ENCODE results near the gene FABP3. TPM values are rescaled to one million over a fixed set of nuclear protein-coding genes. Genes with fewer than 3 reads are reported as not detected.

The FABP3 gene
- total and polyA plus RNA-seq, 2 of the 4 experiments (the other 2 are of a cell fraction): 4.8 to 8.6 TPM

GRCh38 chr1:31318146-31318545 lies 54.7 kb downstream of the FABP3 start:
- no peak overlapping the region for H3K18ac ChIP-seq (ENCODE audit: low read depth, low read length)
- no peak overlapping the region for H3K56ac ChIP-seq (ENCODE audit: extremely low read depth, insufficient read depth, low read length)
- intact Hi-C loops (cut with micrococcal nuclease) (no loop called here), in situ Hi-C loops (cut with MboI; ENCODE audit: low sequenced_read_pairs) (no loop called here), dilution Hi-C loops (cut with HindIII; ENCODE audit: low sequenced_read_pairs, unreplicated experiment) (no loop called here)
- H2AK5ac ChIP-seq (ENCODE audit: low read depth, low read length): no peak overlapping the region
- POLR2A ChIA-PET (ENCODE audit: unreplicated experiment): no interaction called here
- no TSS peak for BruUV-seq (replicated peaks)
- H3K14ac ChIP-seq (replicated peaks; ENCODE audit: low read depth, low read length): no peak overlapping the region
- H2AK9ac ChIP-seq (replicated peaks; ENCODE audit: low read depth, low read length, poor library complexity): no peak overlapping the region
- no peak for DNase-seq
- H2BK15ac ChIP-seq (ENCODE audit: low read depth, low read length): no peak overlapping the region
- H4K8ac ChIP-seq (ENCODE audit: low read depth in 2 of 2, low read length in 2 of 2): no peak overlapping the region
- no peak overlapping the region for H2AFZ ChIP-seq (replicated peaks; ENCODE audit: low read length, poor library complexity)
- H3K23ac ChIP-seq (ENCODE audit: low read depth, low read length): no peak overlapping the region
- H4K5ac ChIP-seq (ENCODE audit: low read depth, low read length): no peak overlapping the region
- H2BK120ac ChIP-seq (ENCODE audit: low read depth, low read length): no peak overlapping the region
- no CpG with 5 or more reads among the region's 1 CpG for WGBS, 2 experiments (ENCODE audit: extremely low coverage in 2 of 2, insufficient read length in 1 of 2)
- no peaks in the 10 kb centered on the region for H3K9me3 ChIP-seq (ENCODE audit: control insufficient read depth, insufficient read depth, low read length)
- H2BK5ac ChIP-seq (ENCODE audit: low read depth, low read length, poor library complexity, severe bottlenecking): no peak overlapping the region
- no peak overlapping the region for H3K27ac ChIP-seq (ENCODE audit: insufficient read depth, low read length)
- H2BK20ac ChIP-seq (ENCODE audit: low read depth, low read length): no peak overlapping the region
- H3K4ac ChIP-seq (ENCODE audit: low read depth, low read length): no peak overlapping the region
- H4K91ac ChIP-seq (ENCODE audit: insufficient read depth, low read depth, low read length): no peak overlapping the region
- no peak overlapping the region for H3K4me3 ChIP-seq (ENCODE audit: insufficient read depth, low read depth, low read length)
- CTCF ChIA-PET: interaction anchor here (0.6 to 1.1 kb wide), 3 partner anchors 9 to 16 kb away, joined by 3 read pairs; no protein-coding TSS in a partner anchor
- no peaks in the 10 kb centered on the region for H3K4me1 ChIP-seq (ENCODE audit: control insufficient read depth, insufficient read depth, low read length)
- TF ChIP-seq CHD1 (IDR thresholded peaks at IDR 0.05; ENCODE audit: low read depth, low read length): no peak
- no peak for TF ChIP-seq MXI1 (IDR thresholded peaks at IDR 0.05; ENCODE audit: borderline replicate concordance, low read depth, low read length)
- no peak for TF ChIP-seq ELK1 (IDR thresholded peaks at IDR 0.05; ENCODE audit: borderline replicate concordance, low read depth, low read length)
- no peaks in the 10 kb centered on the region; the same call in 1 of the 2 replicates for H3K9me1 ChIP-seq (ENCODE audit: insufficient read depth, low read length)
- H4K20me1 ChIP-seq (ENCODE audit: insufficient read depth, low read length): no peaks in the 10 kb centered on the region
- H3K79me1 ChIP-seq (ENCODE audit: low read depth in 1 of 2, low read length in 2 of 2): peaks cover 0 to 6% of the 10 kb centered on the region in 2 experiments; a peak in 1 of 4 replicates
- H3K36me3 ChIP-seq (ENCODE audit: control insufficient read depth, insufficient read depth, low read length): peaks cover 19% of the 10 kb centered on the region
- no peaks in the 10 kb centered on the region for H3K27me3 ChIP-seq (ENCODE audit: control insufficient read depth, insufficient read depth, low read length)
- no peak for ATAC-seq (ENCODE audit: low read depth)
- no peak overlapping the region for H3K4me2 ChIP-seq (ENCODE audit: low read depth, low read length)
- H3K9ac ChIP-seq (ENCODE audit: low read depth, low read length): no peak overlapping the region

Measured in IMR-90 (cell line).